ENCODE measurements around the gene ANKHD1.

- no peak for TF ChIP-seq IRF2 (CRISPR knock-in tag; IDR thresholded peaks at IDR 0.05)
- no peak for TF ChIP-seq HNRNPK (IDR thresholded peaks at IDR 0.05; ENCODE audit: low read depth, low read length, poor library complexity, severe bottlenecking)
- no peak for TF ChIP-seq NCOA1 (IDR thresholded peaks at IDR 0.05; ENCODE audit: low read depth)
- no peak for TF ChIP-seq HMGXB4 (CRISPR knock-in tag; IDR thresholded peaks at IDR 0.05)
- TF ChIP-seq BCLAF1 (IDR thresholded peaks at IDR 0.05; ENCODE audit: borderline replicate concordance in 1 of 2, control insufficient read depth in 1 of 2, low read depth in 2 of 2, low read length in 1 of 2) = no peak
- TF ChIP-seq TEAD2 (tag; IDR thresholded peaks at IDR 0.05) = no peak
- TF ChIP-seq ZNF76 (CRISPR knock-in tag; IDR thresholded peaks at IDR 0.05; ENCODE audit: borderline replicate concordance) = no peak
- TF ChIP-seq SMAD2 (IDR thresholded peaks at IDR 0.05; ENCODE audit: low read depth, low read length) = no peak
- TF ChIP-seq MAX (CRISPR knock-in tag; IDR thresholded peaks at IDR 0.05) = no peak
Observed at GRCh38 chr5:140563596-140563995, 162.0 kb downstream of the ANKHD1 start.
